HG03354 (cell line): ENCODE measurements around the gene HEG1.
"Not testable (repeated sequence)": the region's sequence is repeated elsewhere in the genome, so short reads cannot be mapped to it uniquely, and the experiment has no call there.

Source experiments
- ATAC-seq: cut with Tn5 transposase; IDR thresholded peaks from one replicate; pipeline ENCODE4 v1.9.1; 2021; ENCODE audit warnings: mild to moderate bottlenecking; ENCODE audit not compliant: unreplicated experiment, poor library complexity, severe bottlenecking

The HEG1 gene

GRCh38 chr3:124965413-124965812 is 90.4 kb downstream of the HEG1 start:
- no peak for ATAC-seq

- no peak for ATAC-seq
Measured at GRCh38 chr3:124964387-124964786, 91.4 kb downstream of the HEG1 start.

GRCh38 chr3:124963755-124964154 is 92.0 kb downstream of the HEG1 start:
- ATAC-seq, result no peak

- ATAC-seq, result no peak
Measured at GRCh38 chr3:124962403-124962940, 93.3 kb downstream of the HEG1 start.

GRCh38 chr3:124960698-124961097 is 95.1 kb downstream of the HEG1 start:
- ATAC-seq, result no peak

- ATAC-seq, result no peak
Measured at GRCh38 chr3:124960105-124960504, 95.7 kb downstream of the HEG1 start.

GRCh38 chr3:124957951-124958350 is 97.8 kb downstream of the HEG1 start:
- ATAC-seq, result not testable (repeated sequence)

GRCh38 chr3:124952282-124952855 is 103.4 kb downstream of the HEG1 start:
- ATAC-seq, result no peak

GRCh38 chr3:124951511-124952281 is 104.1 kb downstream of the HEG1 start:
- ATAC-seq, result no peak

GRCh38 chr3:124950026-124950425 is 105.8 kb downstream of the HEG1 start:
- no peak for ATAC-seq

GRCh38 chr3:124942613-124943012 is 113.2 kb downstream of the HEG1 start:
- no peak for ATAC-seq

GRCh38 chr3:124941771-124942170 is 114.0 kb downstream of the HEG1 start:
- no peak for ATAC-seq

- no peak for ATAC-seq
Measured at GRCh38 chr3:124939661-124940060, 116.1 kb downstream of the HEG1 start.

GRCh38 chr3:124938896-124939295 is 116.9 kb downstream of the HEG1 start:
- no peak for ATAC-seq

- ATAC-seq, result no peak
Measured at GRCh38 chr3:124937049-124937448, 118.7 kb downstream of the HEG1 start.

GRCh38 chr3:124935794-124936542 is 119.8 kb downstream of the HEG1 start:
- no peak for ATAC-seq

- peak; percentile 56 for ATAC-seq
Measured at GRCh38 chr3:124935264-124935663, 120.5 kb downstream of the HEG1 start.

GRCh38 chr3:124934577-124934976 is 121.2 kb downstream of the HEG1 start, which contains the start of gene MUC13:
TSS of gene MUC13 (minus strand) at chr3:124934751. CDS start at chr3:124934712, 39 bp downstream.
- ATAC-seq, result no peak

- no peak for ATAC-seq
Measured at GRCh38 chr3:124928333-124929202, 127.2 kb downstream of the HEG1 start.
